HG03354 (cell line): Measurements from ENCODE around the gene CCDC97.

Source experiments
- ATAC-seq: cut with Tn5 transposase; IDR thresholded peaks from one replicate; pipeline ENCODE4 v1.9.1; 2021; ENCODE audit warnings: mild to moderate bottlenecking; ENCODE audit not compliant: unreplicated experiment, poor library complexity, severe bottlenecking

CCDC97 gene

DNA sequence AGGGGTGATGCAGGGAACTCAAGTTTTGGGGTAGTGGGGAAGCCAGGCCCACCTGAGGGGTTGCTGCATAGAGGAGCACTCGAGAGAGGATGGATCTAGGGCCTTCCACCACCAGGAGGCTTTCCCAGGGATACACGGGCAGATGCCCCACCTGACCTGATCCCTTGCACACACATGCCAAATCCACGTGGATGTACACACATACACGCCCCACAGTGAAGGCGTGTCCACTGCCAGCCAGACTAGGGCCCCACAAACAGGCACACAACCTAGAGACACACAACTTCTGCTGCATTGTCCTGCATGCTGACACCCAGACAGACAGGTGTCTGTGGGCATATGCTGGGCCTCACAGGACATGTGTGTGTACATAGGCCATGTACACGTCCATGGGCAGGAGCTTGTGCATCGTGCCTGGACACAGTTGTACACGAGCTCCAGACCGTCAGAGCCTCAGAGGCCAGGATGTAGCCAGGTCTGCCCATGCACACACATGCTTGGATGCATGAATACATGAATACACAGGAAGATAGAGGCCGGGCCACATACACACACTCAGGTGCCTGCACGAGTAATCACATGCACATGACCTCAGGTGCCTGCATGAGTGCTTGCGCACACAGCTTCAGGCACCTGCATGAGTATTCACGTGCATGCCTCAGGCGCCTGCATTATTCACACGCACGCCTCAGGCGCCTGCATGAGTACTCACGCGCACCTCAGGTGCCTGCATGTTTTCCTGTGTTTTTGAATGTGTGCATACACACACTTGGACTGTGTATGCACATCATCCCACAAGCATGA, 8.9 kb downstream of the CCDC97 start:
- ATAC-seq, result no peak

DNA sequence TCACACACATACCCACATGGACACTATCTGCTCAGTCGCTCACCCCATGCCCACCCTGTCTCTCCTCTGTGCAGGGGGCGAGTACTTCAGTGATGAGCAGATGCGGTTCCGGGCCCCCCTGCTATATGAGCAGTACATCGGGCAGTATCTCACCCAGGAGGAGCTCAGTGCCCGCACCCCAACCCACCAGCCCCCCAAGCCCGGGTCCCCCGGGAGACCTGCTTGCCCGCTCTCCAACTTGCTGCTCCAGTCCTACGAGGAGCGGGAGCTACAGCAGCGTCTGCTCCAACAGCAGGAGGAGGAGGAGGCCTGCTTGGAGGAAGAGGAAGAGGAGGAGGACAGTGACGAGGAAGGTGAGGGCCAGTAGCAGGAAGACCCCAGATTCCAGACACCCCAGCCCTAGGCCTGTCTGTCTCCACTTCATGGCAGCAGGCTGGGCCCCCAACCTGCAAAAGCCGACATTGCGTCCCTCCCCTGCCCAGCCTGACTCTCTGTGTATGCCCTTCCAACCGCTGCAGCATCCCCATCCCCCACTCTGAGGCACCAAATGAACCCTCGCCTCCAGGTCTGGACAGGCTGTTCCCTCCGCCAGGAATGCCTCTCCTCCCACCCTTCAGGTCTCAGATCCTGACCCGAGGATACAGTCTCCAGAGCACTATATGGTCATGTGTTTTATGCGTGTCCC, 9.7 kb downstream of the CCDC97 start:
- no peak for ATAC-seq

DNA sequence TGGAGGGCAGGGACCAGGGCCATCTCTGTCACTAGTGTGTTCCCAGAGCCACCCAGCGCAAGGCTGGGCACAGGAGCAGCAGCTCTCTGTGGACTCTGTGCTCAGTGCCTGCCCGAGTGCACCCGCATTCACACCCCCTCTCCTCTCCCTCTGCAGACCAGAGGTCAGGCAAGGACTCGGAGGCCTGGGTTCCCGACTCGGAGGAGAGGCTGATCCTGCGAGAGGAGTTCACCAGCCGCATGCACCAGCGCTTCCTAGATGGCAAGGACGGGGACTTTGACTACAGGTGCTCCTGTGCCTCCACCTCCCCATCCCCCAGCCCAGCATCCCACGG, 10.2 kb downstream of the CCDC97 start:
- ATAC-seq, result no peak

DNA sequence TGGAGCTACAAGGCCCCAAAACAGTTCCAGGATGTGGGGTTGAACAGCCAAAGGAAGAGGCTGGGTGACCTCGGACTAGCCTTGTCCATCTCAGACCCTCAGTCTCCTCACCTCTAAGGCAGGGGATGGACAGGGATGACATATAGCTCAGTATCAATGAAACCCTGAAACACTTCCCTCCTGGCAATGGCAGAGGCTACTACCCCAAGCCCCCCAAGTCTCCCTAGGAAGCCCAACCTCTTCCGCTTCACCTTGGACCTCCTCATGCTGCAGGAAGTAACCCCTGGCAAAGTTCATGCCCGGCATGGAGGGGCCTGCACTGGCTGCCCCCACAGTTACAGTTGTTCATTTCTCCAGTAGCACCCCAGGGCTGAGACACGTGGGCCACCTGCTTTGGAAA, 10.6 kb downstream of the CCDC97 start:
- no peak for ATAC-seq

DNA sequence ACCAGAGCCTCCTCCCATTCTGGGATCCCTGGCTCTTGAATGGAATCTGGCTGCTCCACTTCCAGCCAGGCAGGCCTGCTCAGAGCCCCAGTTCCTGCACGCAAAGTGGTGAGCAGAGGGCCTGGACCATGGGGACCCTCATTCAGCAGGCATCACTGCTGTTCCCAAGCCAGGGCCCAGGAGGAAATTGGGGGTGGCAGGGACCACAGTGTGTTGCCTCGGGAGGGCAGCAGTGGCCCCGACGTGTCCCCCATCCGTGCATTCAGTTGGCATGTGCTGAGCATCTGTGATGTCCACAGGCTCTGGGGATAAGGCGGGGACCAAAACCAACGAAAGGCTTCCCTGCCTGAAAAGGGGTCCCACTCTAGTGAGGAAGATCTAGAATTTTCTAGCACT, 11.2 kb downstream of the CCDC97 start:
- no peak for ATAC-seq

DNA sequence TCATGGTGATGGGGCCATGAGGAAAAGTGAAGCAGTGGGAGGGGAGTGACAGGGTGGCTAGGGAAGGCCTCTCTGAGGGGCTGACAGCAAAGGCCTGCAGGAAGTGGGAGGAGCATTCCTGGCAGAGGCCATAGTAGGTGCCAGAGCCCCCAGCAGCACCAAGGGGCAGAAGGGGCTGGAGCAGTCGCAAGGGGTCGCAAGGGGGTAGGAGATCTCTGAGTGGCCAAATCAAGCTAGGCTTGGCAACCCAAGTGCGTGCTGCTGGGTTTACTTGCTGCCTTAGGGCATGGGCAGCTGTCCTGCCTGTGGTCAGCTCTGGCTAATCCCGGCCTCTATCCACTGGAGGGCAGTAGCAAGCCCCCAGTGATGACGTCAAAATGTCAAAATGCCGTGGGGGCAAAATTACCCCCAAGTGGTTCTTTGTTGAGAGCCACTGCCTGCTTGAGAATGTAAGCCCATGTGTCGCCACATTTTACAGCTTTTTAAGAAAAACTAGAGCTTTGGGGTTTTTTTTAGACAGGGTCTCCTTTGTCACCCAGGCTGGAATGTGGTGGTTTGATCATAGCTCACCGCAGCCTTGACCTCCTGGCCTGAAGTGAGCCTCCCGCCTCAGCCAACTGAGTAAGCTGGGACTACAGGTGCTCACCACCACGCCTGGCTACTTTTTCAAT, 11.8 kb downstream of the CCDC97 start:
- no peak for ATAC-seq

DNA sequence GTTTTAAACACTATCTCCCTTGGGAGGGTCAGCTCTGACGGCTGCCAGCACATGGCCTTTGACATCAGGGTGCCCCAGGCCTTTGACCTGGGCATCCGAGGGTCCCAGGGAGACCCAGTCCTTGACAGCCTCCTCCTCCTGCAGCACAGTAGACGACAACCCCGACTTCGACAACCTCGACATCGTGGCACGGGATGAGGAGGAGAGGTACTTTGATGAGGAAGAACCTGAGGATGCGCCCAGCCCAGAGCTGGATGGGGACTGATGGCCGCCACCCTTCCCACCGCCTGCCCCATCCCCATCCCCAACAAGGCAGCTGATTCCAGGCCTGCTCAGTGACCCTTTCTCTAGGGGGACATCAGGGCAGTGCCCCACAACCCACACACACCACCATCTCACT, 12.5 kb downstream of the CCDC97 start:
- no peak for ATAC-seq

DNA sequence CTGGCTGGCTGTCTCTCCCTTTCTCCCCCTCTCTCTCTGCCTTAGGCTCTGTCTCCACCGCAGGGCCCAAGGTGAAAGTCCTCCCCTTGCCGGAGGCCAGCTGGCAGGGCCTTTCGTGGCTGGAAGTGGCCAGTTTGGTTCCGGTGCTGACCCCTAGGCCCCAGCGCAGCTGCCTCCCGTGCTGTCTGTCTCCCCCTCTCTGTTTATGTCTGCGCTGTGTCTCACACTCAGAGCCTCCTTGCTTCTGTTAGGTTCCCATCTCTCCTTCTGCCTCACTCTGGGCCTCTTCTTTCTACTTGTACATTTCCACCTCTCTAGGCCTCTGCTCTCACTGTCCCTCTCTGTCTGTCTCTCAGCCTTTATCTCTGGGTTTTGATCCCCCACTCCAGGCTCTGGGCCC, 13.1 kb downstream of the CCDC97 start:
- no peak for ATAC-seq

DNA sequence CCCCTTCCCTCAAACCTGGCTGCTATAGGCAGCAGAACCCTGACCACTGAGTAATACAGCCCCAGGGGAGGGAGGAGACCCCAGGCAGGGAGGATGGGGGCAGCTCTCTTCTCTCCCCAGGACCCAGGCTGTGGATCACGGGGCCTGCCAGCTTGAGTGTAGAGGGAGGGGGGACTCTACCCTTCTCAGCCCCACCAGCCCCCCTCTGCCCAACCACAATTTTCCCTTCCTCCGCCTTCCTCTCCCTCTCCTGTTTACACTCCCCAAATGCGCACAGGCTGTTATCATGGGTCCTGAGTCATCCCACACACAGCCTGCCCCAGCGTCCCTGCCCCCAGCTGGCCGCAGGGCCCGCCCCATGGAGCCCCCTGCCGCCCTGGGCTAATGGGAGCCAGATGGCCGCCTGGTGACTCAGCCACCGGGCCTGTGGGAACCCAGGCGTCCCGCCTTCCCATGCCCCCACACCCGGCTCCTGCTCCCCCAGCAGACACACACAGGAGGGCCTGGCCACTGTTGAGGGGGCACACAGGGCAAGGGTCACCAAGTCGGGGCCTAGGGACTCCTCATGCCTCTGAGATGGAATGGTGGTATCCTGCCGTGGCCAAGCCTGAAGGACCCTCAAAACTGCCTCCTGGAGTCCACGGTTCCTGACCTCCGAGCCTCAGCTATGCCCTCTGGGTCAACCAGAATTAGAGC, 13.6 kb downstream of the CCDC97 start:
- ATAC-seq, result no peak

DNA sequence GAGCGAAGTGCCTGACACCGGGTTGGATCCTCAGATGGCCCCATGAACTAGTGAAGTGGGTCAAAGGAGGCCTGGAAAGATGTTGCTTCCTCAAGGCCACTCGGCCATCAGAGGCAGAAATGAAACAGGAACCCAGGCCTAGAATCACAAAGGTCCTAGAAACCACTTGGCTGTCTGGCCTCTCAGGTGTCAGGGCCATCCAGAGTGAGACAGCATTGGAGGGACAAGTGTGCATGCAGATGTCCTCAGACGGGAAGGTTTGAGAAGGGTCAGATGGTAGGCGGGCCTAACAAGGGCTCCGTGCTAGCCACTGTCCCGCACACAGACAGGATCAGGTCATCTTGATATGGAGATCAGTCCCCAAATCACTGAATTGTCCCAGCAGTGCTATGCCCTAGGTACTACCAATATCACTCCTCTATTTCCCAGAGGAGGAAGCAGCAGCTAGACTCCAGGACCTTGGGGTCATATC, 14.3 kb downstream of the CCDC97 start:
- ATAC-seq, result no peak

DNA sequence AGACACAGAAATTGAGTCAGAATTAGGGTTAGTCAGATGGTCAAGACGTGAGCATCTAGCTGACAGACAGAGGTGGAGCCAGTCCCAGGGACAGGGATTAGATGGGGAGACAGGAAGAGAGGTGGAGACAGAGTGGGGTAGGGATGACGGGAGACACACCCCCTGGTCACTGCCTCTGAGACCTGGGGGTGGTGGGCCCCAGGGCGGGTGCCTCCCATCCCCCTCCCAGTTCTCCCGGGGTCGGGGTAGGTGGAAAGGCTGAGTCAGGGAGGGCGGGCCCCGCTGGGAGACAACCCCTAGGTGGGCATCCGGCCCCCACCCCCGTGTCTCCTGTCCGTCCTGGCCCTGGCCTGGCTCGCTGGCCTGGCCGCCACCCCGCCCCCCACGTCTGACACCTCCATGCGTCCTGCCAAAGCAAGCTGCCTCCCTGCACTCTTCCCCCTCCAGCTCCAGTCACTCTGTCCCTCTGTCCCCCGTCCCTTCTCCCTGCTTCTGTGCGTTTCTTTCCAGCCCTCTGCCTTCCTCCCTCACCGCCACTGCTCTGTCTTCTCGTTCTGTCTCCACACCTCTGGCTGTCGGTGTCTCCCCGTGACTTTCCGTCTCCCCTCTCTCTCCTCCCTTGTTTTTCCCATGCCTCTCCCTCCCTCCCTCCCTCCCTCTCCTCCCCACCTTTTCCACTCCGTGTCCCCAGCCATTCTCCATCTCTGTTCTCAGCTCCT, 15.1 kb downstream of the CCDC97 start:
- ATAC-seq, result no peak

DNA sequence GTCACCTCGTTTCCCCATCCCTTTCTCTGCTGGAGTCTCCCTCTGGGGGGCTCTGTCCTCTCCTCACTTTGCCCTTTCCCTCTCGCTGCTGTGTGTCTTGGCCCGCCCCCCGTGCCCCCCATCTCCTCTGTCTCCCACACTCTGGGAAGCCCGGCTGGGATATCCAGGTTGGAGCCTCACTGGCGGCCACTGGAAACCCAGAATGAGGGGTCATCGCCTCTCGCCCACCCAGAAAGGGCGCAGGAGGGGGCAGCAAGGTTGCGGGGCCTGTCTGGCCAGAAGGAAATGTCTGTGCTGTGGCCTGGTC, 15.6 kb downstream of the CCDC97 start:
- no peak for ATAC-seq

DNA sequence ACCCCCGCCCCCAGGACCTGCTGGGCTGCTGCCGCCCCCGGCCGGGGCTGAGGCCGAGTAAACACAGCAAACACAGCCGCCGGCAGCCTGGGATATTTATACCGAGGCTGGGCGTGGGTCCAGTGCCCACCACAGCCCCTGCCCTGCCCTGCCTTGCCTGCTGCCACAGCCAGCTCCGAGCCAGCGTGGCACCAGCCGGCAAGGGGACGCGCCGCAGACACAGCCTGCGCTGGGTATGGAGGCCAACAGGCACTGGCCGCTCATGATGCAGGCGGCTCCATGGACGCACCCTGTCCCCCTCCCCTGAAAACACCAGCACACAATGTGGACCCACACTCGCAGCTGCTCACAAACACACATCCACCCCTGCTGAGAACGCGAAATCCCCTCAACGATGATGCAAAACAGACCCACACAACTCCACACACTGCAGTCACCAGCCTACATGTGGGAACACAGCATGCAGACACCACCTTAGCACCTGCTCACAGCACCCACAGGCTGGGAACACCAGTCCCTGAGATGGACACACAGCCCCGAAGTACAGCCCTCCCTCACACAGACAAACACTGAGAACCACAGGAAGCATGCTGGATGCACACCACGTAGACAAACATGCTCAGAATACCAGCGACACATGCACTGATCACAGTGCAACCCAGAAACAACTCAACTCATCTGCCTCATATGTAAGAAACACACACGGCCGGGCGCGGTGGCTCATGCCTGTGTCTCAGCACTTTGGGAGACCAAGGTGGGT, 16.2 kb downstream of the CCDC97 start:
- no peak for ATAC-seq

DNA sequence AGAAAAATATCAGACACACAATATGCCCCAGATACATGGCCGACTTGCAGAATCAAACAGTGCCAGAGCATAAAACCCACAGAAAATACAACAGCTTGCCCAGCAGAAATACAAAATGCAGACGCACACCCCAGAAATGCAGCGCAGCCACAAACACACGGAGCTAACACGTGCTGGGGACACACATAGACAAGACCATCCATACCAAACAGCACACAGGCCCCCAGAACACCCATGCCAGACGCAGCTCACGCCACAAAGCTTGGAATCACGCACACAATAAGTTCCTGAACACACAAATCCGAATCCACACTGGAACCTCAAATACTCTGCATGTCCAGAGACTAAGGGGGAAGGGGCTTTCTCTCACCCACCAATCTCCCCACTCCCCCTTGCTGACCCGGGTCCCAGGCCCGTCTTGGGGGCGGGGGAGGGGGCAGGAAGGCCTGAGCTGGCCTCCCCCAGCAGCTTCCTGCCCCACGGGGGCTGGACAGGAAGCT, 17.2 kb downstream of the CCDC97 start:
- no peak for ATAC-seq

DNA sequence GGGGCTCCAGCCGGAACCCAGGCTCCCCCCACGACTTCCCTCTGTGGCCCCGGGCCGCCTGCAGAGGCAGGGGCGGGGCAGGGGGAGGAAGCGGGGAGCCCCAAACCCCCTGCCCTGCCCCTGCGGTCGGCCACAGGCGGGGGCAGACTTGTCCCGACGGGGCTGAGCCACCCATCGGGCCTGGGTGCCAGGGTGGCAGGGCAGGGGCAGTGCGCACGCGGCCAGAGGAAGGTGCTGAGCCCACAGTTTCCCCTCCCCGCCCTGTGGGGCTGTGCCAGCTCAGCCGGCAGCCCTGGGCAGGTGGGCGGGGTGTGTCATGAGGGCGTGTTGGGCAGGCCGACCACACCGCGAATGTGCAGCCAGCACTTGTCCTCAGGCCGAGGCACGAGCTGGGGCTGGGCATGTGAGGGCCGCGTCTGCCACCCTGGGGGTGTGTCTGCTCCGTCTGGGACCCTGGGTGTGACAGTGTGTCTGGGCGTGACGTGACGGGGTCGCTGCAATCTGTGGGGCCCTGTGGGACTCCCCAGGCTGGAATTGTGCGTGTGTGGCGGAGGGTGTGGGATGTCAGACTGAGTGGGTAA, 17.7 kb downstream of the CCDC97 start:
- peak; percentile 50 for ATAC-seq

DNA sequence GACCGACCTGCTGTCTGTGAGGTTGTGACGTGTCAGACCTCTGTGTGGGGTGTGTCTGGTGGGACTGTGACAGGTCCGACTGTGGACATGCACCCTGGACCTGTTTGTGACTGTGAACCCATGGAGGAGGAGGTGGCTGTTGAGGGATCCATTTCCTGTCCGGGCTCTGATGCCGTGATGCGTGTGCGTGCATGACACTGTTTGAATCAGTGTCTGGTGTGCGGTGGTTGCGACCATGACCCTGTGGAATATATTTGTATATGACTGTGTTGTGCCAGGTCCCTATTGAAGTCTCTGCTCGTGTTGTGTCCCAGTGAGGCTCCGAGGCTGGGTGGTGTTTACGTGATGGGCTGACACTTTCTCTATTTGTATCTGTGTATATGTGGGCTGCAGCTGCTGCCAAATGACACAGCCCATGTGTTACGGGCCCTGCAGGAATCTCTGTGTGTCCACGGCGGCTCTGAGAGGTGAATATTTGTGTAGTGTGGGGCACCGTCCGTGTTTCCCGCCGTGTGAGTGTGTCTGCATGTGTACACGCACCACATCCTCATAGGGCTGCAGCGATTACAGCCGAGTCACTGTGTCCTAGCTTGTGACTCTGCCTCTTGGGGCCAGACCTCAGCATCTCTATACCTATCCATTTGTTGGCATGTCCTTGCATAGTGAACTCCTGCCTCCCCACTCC, 18.3 kb downstream of the CCDC97 start:
- ATAC-seq, result peak; percentile 6

DNA sequence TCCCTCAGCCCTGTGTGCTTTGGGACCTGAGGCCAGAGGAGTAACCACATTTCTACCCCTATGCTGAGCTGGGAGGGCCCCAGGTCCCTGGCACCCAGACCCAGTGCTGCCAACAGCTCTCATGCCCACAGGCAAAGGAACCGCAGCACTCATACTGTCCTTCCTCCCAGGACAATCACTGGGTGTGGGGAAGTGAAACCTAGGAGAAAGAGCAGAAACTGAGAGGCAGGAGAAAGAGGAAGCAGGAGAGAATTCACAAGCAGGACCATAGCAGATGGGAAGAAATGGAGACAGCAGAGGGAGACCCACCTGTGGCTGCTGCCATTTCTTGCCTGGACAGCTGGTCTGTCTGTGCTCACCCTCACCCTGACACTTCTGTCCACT, 18.9 kb downstream of the CCDC97 start:
- ATAC-seq, result no peak

DNA sequence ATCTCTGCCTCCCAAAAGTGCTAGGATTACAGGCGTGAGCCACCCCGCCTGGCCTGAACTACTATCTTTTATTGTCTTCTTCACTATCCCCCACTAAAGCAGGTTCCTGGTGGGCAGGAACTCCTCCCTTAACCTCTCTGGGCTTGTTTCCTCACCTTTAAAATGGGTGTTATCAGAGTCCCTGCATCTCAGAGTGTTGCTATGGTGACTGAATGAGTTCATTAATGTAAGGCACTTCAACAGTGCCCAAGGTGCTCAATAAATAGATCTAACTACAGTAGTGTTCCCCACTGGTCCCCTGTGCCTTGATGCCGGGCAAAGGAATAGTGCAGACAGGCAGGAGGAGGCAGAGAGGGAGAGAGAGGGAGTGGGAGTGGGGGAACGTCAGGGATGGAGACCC, 20.5 kb downstream of the CCDC97 start:
- ATAC-seq, result no peak
